K562 (cell line): ENCODE measurements around the gene TXNRD2. TPM values are rescaled to one million over a fixed set of nuclear protein-coding genes. Genes with fewer than 3 reads are reported as not detected.

Experiments
- BCL6 ChIP-seq: fragments of 250-450 bp; sonication (Bioruptor Pico); IDR thresholded peaks from 2 replicates; pipeline ENCODE4 v1.4.0; 2020
- BCOR ChIP-seq: fragments of 450-650 bp; IDR thresholded peaks from 2 replicates; pipeline ENCODE4 v1.6.1; 2016
- BRD4 ChIP-seq: fragments of 200-600 bp; sonication (generic); IDR thresholded peaks from 2 replicates; pipeline ENCODE4 v1.6.1; 2017; ENCODE audit warnings: inconsistent platforms
- CAMTA2 ChIP-seq: fragments of 250-450 bp; sonication (Bioruptor Pico); conservative IDR thresholded peaks from 2 replicates; pipeline ENCODE4 v1.5.1; 2022
- DEAF1 ChIP-seq: fragments of 450-650 bp; formaldehyde crosslinking; IDR thresholded peaks from 2 replicates; pipeline ENCODE4 v1.4.0; 2020; ENCODE audit warnings: mild to moderate bottlenecking, moderate library complexity
- EHMT2 ChIP-seq: fragments of 450-650 bp; IDR thresholded peaks from 2 replicates; pipeline ENCODE4 v1.6.1; 2018; ENCODE audit warnings: antibody characterized with exemption
- FOXK1 ChIP-seq: sonication (generic); formaldehyde crosslinking; IDR thresholded peaks from 2 replicates; pipeline ENCODE4 v1.8.0; 2022; ENCODE audit warnings: missing genetic modification reagents, mild to moderate bottlenecking, borderline replicate concordance
- HDAC6 ChIP-seq: IDR thresholded peaks from 2 replicates; pipeline ENCODE4 v1.6.1; 2012; ENCODE audit warnings: low read depth, mild to moderate bottlenecking, control low read depth, inconsistent platforms, low read length, moderate library complexity
- HIVEP1 ChIP-seq: fragments of 250-450 bp; sonication (Bioruptor Pico); IDR thresholded peaks from 2 replicates; pipeline ENCODE4 v1.4.0; 2020; ENCODE audit warnings: mild to moderate bottlenecking
- HMGN3 ChIP-seq: IDR thresholded peaks from 2 replicates; pipeline ENCODE4 v1.6.1; 2011; ENCODE audit warnings: borderline replicate concordance, low read depth, mild to moderate bottlenecking, mixed read lengths, low read length; ENCODE audit not compliant: insufficient read length; ENCODE audit errors: extremely low read depth
- IFI16 ChIP-seq: fragments of 250-450 bp; sonication (Bioruptor Pico); IDR thresholded peaks from 2 replicates; pipeline ENCODE4 v2.1.2; 2022; ENCODE audit warnings: mild to moderate bottlenecking, inconsistent platforms
- PCBP1 ChIP-seq: fragments of 200-400 bp; formaldehyde crosslinking; IDR thresholded peaks from 2 replicates; pipeline ENCODE4 v1.6.1; 2018; ENCODE audit warnings: mild to moderate bottlenecking, low read depth, low read length; ENCODE audit not compliant: poor library complexity, severe bottlenecking
- POLR2G ChIP-seq: fragments of 200-400 bp; formaldehyde crosslinking; IDR thresholded peaks from 2 replicates; pipeline ENCODE4 v1.6.1; 2017; ENCODE audit warnings: low read depth, mild to moderate bottlenecking, antibody characterized with exemption, low read length, moderate library complexity
- SOX6 ChIP-seq: fragments of 450-650 bp; IDR thresholded peaks from 2 replicates; pipeline ENCODE4 v1.6.1; 2014; ENCODE audit warnings: mild to moderate bottlenecking
- TAF9B ChIP-seq: fragments of 450-650 bp; IDR thresholded peaks from 2 replicates; pipeline ENCODE4 v1.6.1; 2018; ENCODE audit warnings: mild to moderate bottlenecking; ENCODE audit not compliant: partially characterized antibody
- THRAP3 ChIP-seq: fragments of 450-650 bp; IDR thresholded peaks from 2 replicates; pipeline ENCODE4 v1.6.1; 2016; ENCODE audit warnings: mild to moderate bottlenecking, inconsistent platforms, borderline replicate concordance
- THRB ChIP-seq: fragments of 450-650 bp; formaldehyde crosslinking; conservative IDR thresholded peaks from 2 replicates; pipeline ENCODE4 v1.4.0; 2022; ENCODE audit warnings: mild to moderate bottlenecking, missing genetic modification characterization
- U2AF2 ChIP-seq: fragments of 200-400 bp; formaldehyde crosslinking; optimal IDR thresholded peaks from 2 replicates; pipeline ENCODE3; 2017; ENCODE audit warnings: low read depth, mild to moderate bottlenecking, low read length
- YBX1 ChIP-seq: fragments of 450-650 bp; IDR thresholded peaks from 2 replicates; pipeline ENCODE4 v1.7.1; 2016; ENCODE audit warnings: mild to moderate bottlenecking
- ZBTB17 ChIP-seq: fragments of 450-650 bp; formaldehyde crosslinking; IDR thresholded peaks from 2 replicates; pipeline ENCODE4 v1.4.0; 2020; ENCODE audit warnings: mild to moderate bottlenecking
- ZBTB2 ChIP-seq: fragments of 450-650 bp; IDR thresholded peaks from 2 replicates; pipeline ENCODE4 v1.6.1; 2016; ENCODE audit warnings: antibody characterized with exemption
- ZNF668 ChIP-seq: fragments of 250-450 bp; sonication (Bioruptor Pico); IDR thresholded peaks from 2 replicates; pipeline ENCODE4 v1.8.0; 2022; ENCODE audit warnings: mild to moderate bottlenecking, inconsistent platforms
- ZNF764 ChIP-seq: fragments of 250-450 bp; sonication (Bioruptor Pico); IDR thresholded peaks from 2 replicates; pipeline ENCODE4 v1.4.0; 2020; ENCODE audit warnings: low read depth, mild to moderate bottlenecking, moderate library complexity
- polyA plus RNA-seq, 8 experiments: library from polyadenylated mRNA; depleted of rRNA in 4 of 8; stranded (reverse) in 5 of 8; unstranded in 3 of 8; fragments of >200 nt; fragmentation: Nextera tagmentation in 2 of 8; fragmentation: Illumina TruSeq in 1 of 8; extraction: Ambion mirVana in 2 of 8; extraction: Trizol in 1 of 8; gene quantifications; 2 replicates each; pipeline versions ENCODE4 v1.2.1 to v1.2.3, GENCODE V29; 2011 to 2014; ENCODE audit warnings: inconsistent platforms in 1 of 8, missing spikeins in 1 of 8
- total RNA-seq, 7 experiments: library from RNA; depleted of rRNA in 6 of 7; stranded (reverse); fragments of >200 nt in 6 of 7; fragmentation: Illumina TruSeq in 2 of 7; extraction: Trizol in 2 of 7; gene quantifications; 2 replicates each; pipeline versions ENCODE4 v1.2.1 to v1.2.3, GENCODE V29; 2011 to 2021; ENCODE audit warnings: low replicate concordance in 1 of 7

Gene TXNRD2
- total and polyA plus RNA-seq, 9 of the 15 experiments (the other 6 are each of a cell fraction or from before 2014, with no cell fraction given) = 3.3 to 80.2 (median 49.4) TPM

GRCh38 chr22:19962909-19963806 is 21.5 kb upstream of the TXNRD2 start (continued):
- TF ChIP-seq PCBP1 = peak; percentile 66
- no peak for TF ChIP-seq ZNF764 (CRISPR knock-in tag)
- no peak for TF ChIP-seq BRD4
- peak; percentile 88 for TF ChIP-seq POLR2G
- TF ChIP-seq SOX6 = no peak
- 0 out of 2 replicates have a peak, but pooled peaks have one; percentile 12 for TF ChIP-seq THRB
- TF ChIP-seq IFI16 (CRISPR knock-in tag) = no peak
- TF ChIP-seq ZNF668 = no peak
- no peak for TF ChIP-seq HMGN3
- TF ChIP-seq HDAC6 = no peak
- TF ChIP-seq CAMTA2 (CRISPR knock-in tag) = no peak
- TF ChIP-seq U2AF2 = no peak
- no peak for TF ChIP-seq BCOR
- no peak for TF ChIP-seq FOXK1 (CRISPR knock-in tag)
- no peak for TF ChIP-seq BCL6 (CRISPR knock-in tag)
- TF ChIP-seq HIVEP1 = 0 out of 2 replicates have a peak, but pooled peaks have one; percentile 37
- no peak for TF ChIP-seq DEAF1 (CRISPR knock-in tag)
- no peak for TF ChIP-seq YBX1
- TF ChIP-seq THRAP3 = no peak
- no peak for TF ChIP-seq EHMT2
- no peak for TF ChIP-seq ZBTB2
- no peak for TF ChIP-seq ZBTB17 (CRISPR knock-in tag)
- no peak for TF ChIP-seq TAF9B
